PC-9 (cell line): ENCODE results near the gene GRIFIN. TPM values are rescaled to one million over a fixed set of nuclear protein-coding genes. Genes with fewer than 3 reads are reported as not detected.

Experiments
- BruUV-seq: library from RNA; stranded (reverse); fragments of 400-500 nt; replicated peaks from 2 replicates; lab custom pipeline; 2021; lab: Mats Ljungman, UMichigan
- CTCF ChIA-PET: fragments of 300-600 bp; sonication (Branson Sonifier 250); formaldehyde crosslinking; loops from one replicate; lab custom pipeline; 2022; ENCODE audit warnings: antibody characterized with exemption; lab: Charles Lee
- POLR2A ChIA-PET: fragments of 300-600 bp; sonication (Branson Sonifier 250); formaldehyde crosslinking; loops from one replicate; lab custom pipeline; 2022; ENCODE audit warnings: antibody characterized with exemption; ENCODE audit not compliant: unreplicated experiment; lab: Charles Lee
- DNase-seq, 2 experiments: peaks; one replicate each; pipeline versions ENCODE4 v3.0.0 to v3.0.0-alpha.2; 2015 to 2022; ENCODE audit warnings: mixed read lengths in 1 of 2
- H2AFZ ChIP-seq: fragments of 200-600 bp; sonication (generic); 2 replicates; pipeline ENCODE4 v1.8.1; 2017; ENCODE audit warnings: antibody characterized with exemption
- H3F3A ChIP-seq: fragments of 200-600 bp; sonication (generic); 2 replicates; pipeline ENCODE4 v1.8.1; 2017; ENCODE audit warnings: antibody characterized with exemption, mild to moderate bottlenecking, low read depth; ENCODE audit not compliant: insufficient read depth
- H3K27ac ChIP-seq: fragments of 200-600 bp; sonication (generic); 2 replicates; pipeline ENCODE4 v1.6.1; 2016; ENCODE audit warnings: mixed run types
- H3K27me3 ChIP-seq: fragments of 200-600 bp; sonication (generic); 2 replicates; pipeline ENCODE4 v1.6.1; 2016; ENCODE audit warnings: low read depth, mixed run types; ENCODE audit not compliant: insufficient read depth
- H3K36me3 ChIP-seq: fragments of 200-600 bp; sonication (generic); 2 replicates; pipeline ENCODE4 v1.6.1; 2016; ENCODE audit warnings: low read depth, mixed run types
- H3K4me1 ChIP-seq: fragments of 200-600 bp; sonication (generic); replicated peaks from 2 replicates; pipeline ENCODE4 v1.6.1; 2016; ENCODE audit warnings: mixed run types; ENCODE audit not compliant: insufficient read depth
- H3K4me2 ChIP-seq: fragments of 200-600 bp; sonication (generic); 2 replicates; pipeline ENCODE4 v1.6.1; 2017; ENCODE audit warnings: mixed run types
- H3K4me3 ChIP-seq: fragments of 200-600 bp; sonication (generic); 2 replicates; pipeline ENCODE4 v1.6.1; 2016; ENCODE audit warnings: mixed run types
- H3K79me2 ChIP-seq: fragments of 200-600 bp; sonication (generic); 2 replicates; pipeline ENCODE4 v1.6.1; 2017; ENCODE audit warnings: low read depth, mixed run types
- H3K9me2 ChIP-seq: fragments of 200-600 bp; sonication (generic); 2 replicates; pipeline ENCODE4 v1.8.1; 2017; ENCODE audit warnings: mild to moderate bottlenecking; ENCODE audit not compliant: insufficient read depth
- H3K9me3 ChIP-seq: fragments of 200-600 bp; sonication (generic); 2 replicates; pipeline ENCODE4 v1.8.1; 2016; ENCODE audit warnings: low read depth; ENCODE audit not compliant: insufficient read depth
- H4K20me1 ChIP-seq: fragments of 200-600 bp; sonication (generic); 2 replicates; pipeline ENCODE4 v1.8.1; 2017; ENCODE audit not compliant: insufficient read depth
- EZH2 ChIP-seq: fragments of 200-600 bp; sonication (generic); IDR thresholded peaks from 2 replicates; pipeline ENCODE4 v1.8.0; 2017; ENCODE audit warnings: antibody characterized with exemption, low read depth
- intact Hi-C: fragments of 100-400 bp; cut with micrococcal nuclease; formaldehyde crosslinking; loops from one replicate; pipeline ENCODE4 v1.10.0; 2022; ENCODE audit not compliant: unreplicated experiment
- total RNA-seq: library from RNA; stranded (reverse); gene quantifications from 2 replicates; pipeline ENCODE4 v1.2.3, GENCODE V29; 2021
- TF ChIP-seq, protein P1 (sequence below): fragments of 200-600 bp; sonication (generic); conservative IDR thresholded peaks from 2 replicates; pipeline ENCODE4 v1.6.1; 2017; ENCODE audit warnings: mixed run types, antibody characterized with exemption, mild to moderate bottlenecking, moderate library complexity

GRIFIN gene
- total RNA-seq, 1 experiment from 2014 or later, result not detected

DNA sequence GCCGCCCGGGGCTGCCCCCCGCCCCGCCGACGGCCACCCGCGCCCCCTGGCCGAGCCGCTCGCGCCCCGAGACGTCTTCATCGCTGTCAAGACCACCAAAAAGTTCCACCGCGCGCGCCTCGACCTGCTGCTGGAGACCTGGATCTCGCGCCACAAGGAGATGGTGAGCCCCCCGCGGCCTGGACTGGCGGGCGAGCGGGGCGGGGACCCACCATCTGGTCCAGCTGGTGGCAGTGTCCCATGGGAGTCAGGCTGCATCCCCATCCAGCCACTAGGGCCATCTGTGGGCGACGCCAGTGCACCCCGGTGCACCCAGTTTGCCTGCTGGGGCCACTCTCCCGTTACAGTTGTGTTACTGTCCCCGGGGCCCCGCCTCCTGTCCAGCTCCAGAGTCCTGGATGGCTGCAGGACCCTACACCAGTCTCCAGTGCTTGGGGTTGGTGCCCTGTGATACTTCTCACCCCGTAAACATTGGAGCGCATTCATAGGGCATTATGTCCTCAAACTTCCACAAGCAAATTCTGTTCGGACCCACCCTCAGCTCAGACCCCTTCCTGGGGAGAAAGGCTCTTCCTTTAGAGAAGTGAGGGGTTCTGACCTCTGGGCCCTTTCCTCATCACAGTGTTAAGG, 44.0 kb upstream of the GRIFIN start:
- DNase-seq, result peak; percentile 56 to 71
- POLR2A ChIA-PET, result no interaction called here
- H3K4me3 ChIP-seq, result peak overlapping the region; percentile 58
- peaks cover 33% of the 10 kb centered on the region for H3F3A ChIP-seq
- H3K27ac ChIP-seq, result no peak overlapping the region
- peaks cover 13% of the 10 kb centered on the region for H3K79me2 ChIP-seq
- intact Hi-C loops, result loop anchor here (1.0 to 10.0 kb wide), 5 partner anchors 39 to 985 kb away; partner anchors contain the start of genes GRIFIN, MAFK and SNX8
- BruUV-seq, result TSS peak; percentile 62
- H3K9me2 ChIP-seq, result no peaks in the 10 kb centered on the region
- CTCF ChIA-PET, result no interaction called here
- H2AFZ ChIP-seq, result no peak overlapping the region
- H3K4me1 ChIP-seq, result peaks cover 53% of the 10 kb centered on the region
- no peaks in the 10 kb centered on the region for H4K20me1 ChIP-seq
- H3K9me3 ChIP-seq, result no peaks in the 10 kb centered on the region
- no peaks in the 10 kb centered on the region for H3K36me3 ChIP-seq
- no peak for TF ChIP-seq EZH2
- TF ChIP-seq, protein P1, sequence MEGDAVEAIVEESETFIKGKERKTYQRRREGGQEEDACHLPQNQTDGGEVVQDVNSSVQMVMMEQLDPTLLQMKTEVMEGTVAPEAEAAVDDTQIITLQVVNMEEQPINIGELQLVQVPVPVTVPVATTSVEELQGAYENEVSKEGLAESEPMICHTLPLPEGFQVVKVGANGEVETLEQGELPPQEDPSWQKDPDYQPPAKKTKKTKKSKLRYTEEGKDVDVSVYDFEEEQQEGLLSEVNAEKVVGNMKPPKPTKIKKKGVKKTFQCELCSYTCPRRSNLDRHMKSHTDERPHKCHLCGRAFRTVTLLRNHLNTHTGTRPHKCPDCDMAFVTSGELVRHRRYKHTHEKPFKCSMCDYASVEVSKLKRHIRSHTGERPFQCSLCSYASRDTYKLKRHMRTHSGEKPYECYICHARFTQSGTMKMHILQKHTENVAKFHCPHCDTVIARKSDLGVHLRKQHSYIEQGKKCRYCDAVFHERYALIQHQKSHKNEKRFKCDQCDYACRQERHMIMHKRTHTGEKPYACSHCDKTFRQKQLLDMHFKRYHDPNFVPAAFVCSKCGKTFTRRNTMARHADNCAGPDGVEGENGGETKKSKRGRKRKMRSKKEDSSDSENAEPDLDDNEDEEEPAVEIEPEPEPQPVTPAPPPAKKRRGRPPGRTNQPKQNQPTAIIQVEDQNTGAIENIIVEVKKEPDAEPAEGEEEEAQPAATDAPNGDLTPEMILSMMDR, result no peak
- H3K27me3 ChIP-seq, result no peaks in the 10 kb centered on the region
- H3K4me2 ChIP-seq, result peak overlapping the region; percentile 77

DNA sequence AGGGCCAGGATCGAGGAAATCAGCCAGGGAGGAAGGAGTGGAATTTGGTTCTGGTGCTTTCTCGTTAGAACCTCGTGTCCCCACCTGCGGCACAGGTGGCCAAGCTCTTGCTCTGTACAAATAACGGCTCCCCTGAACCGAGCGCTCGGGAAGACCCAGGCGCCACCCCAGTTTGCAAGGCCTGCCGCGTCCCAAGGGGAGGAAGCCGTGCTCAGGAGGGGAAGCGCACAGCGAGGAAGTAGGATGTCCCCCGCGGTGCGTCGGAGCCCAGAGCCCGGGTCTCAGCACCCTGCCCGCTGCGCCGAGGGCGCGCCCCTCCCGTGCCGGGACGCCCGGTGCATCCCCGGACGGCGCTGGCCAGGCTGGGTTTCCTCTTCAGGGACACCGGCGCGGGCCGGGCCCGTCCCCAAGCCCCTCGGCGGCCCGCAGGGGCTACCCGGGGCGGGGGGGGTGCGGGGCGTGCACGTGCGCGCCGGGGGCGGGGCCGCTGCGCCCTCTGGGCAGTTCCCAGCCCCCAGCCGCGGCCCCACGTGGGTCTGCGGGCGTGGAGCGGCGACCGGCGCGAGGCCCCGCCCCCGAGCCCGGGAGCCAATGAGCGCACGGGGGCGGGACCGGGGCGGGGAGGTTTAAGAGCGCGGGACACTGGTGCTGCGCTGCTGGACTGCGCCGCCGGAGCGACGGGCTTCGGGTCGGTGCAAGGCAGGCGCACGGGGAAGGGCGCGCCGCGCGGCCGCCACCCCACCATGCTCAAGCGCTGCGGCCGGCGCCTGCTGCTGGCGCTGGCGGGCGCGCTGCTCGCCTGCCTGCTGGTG, 43.1 kb upstream of the GRIFIN start, which contains the start of gene LFNG:
Gene LFNG (plus strand): TSS at position 656 of the 812 bp plus-strand sequence. CDS start 88 bp downstream, at position 744.
- H3K27ac ChIP-seq, result no peak within 1 kb of the TSS
- intact Hi-C loops, result no loop called here

DNA sequence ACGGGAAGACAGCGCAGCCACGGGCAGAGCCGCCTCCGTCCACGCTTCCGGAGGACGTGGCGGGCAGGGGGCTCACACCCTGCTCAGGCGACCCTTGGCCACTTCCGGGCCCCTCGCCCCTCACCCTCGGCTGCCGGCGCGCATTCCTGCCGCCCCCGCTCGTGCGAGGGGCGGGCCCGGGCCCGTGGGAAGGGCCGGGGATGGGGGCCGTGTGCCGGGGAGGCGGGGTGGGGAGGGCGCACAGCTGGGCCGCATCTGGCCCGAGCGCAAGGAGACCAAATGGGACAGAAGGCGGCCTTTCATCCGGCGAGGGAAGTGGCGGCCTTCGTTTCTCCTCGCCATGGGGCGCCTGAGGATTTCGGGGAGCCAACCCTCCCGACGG, 42.5 kb upstream of the GRIFIN start:
- Histone ChIP-seq H3K27me3 (no peaks in the 10 kb centered on the region), H3K4me3 (no peak overlapping the region; the same call in 1 of the 2 replicates), H3K9me3 (no peaks in the 10 kb centered on the region), H3K79me2 (peaks cover 13% of the 10 kb centered on the region), H3K36me3 (no peaks in the 10 kb centered on the region), H2AFZ (peak overlapping the region; percentile 73; the same call in 1 of the 2 replicates), H3K4me2 (peak overlapping the region; percentile 82), H4K20me1 (no peaks in the 10 kb centered on the region), H3F3A (peaks cover 23% of the 10 kb centered on the region), H3K9me2 (no peaks in the 10 kb centered on the region), H3K4me1 (peaks cover 41% of the 10 kb centered on the region), H3K27ac (no peak overlapping the region)
- TF ChIP-seq, protein P1, result no peak
- no peak for TF ChIP-seq EZH2
- BruUV-seq, result no TSS peak
- ChIA-PET CTCF (no interaction called here), POLR2A (no interaction called here)
- no peak for DNase-seq
- intact Hi-C loops, result no loop called here

More for the DNA sequence above, 43.1 kb upstream of the GRIFIN start, which contains the start of gene LFNG:
- ChIA-PET POLR2A (no interaction called here), CTCF (no interaction called here)
- peaks cover 26% of the 10 kb centered on the region for H3F3A ChIP-seq
- H3K36me3 ChIP-seq, result no peaks in the 10 kb centered on the region
- no peaks in the 10 kb centered on the region for H3K9me3 ChIP-seq
- BruUV-seq, result no TSS peak
- DNase-seq, result peak; percentile 61 to 88
- peaks cover 44% of the 10 kb centered on the region for H3K4me1 ChIP-seq
- peak within 1 kb of the TSS; percentile 59 for H3K4me3 ChIP-seq
- H3K9me2 ChIP-seq, result no peaks in the 10 kb centered on the region
- H3K4me2 ChIP-seq, result peak within 1 kb of the TSS; percentile 82
- no peaks in the 10 kb centered on the region for H4K20me1 ChIP-seq
- H2AFZ ChIP-seq, result peak within 1 kb of the TSS; percentile 73
- H3K79me2 ChIP-seq, result peaks cover 13% of the 10 kb centered on the region
- TF ChIP-seq, protein P1, result no peak
- no peak for TF ChIP-seq EZH2
- H3K27me3 ChIP-seq, result no peaks in the 10 kb centered on the region
